SU-DHL-6 (cell line): ENCODE measurements around the gene HIBCH.

Experiments
- EZH2phosphoT487 ChIP-seq: fragments of 200-600 bp; sonication (generic), shearing (Covaris generic); conservative IDR thresholded peaks from 2 replicates; pipeline ENCODE4 v1.6.1; 2018; ENCODE audit warnings: mild to moderate bottlenecking, antibody characterized with exemption, low read length, moderate library complexity, mixed read lengths
- TF ChIP-seq, protein P1 (sequence below): fragments of 200-600 bp; sonication (generic); IDR thresholded peaks from one replicate; pipeline ENCODE4 v1.5.1; 2017; ENCODE audit warnings: antibody characterized with exemption, mild to moderate bottlenecking, low read length, moderate library complexity; ENCODE audit not compliant: insufficient read depth, poor library complexity, severe bottlenecking

DNA sequence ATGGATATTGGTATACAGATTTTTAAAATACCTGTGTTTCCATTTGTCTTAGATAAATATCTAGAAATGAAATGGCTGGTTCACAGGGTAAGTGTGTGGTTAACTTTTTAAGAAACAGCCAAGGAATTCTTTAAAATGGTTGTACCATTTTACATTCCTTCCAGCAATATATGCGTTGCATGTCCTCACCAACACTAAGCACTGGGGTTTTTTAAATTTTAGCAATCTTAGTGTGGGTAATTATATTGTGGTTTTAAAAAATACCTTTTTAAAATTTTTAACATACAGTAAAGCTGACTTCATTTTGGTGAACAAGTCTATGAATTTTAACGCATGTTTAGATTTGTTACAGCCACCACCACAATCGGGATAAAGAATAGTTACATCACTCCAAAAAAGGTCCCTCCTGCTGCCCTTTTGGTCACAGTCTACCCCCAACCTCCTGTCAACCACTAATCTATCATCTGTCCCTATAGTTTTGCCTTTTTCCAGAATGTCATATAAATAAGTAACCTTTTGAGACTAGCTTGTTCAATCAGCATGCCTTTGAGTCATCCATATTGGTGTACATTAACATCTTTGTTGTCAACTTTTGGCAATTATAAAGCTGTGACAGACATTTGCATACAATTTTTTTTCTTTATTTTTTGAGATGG lies 129.0 kb downstream of the HIBCH start:
- TF ChIP-seq, protein P1, sequence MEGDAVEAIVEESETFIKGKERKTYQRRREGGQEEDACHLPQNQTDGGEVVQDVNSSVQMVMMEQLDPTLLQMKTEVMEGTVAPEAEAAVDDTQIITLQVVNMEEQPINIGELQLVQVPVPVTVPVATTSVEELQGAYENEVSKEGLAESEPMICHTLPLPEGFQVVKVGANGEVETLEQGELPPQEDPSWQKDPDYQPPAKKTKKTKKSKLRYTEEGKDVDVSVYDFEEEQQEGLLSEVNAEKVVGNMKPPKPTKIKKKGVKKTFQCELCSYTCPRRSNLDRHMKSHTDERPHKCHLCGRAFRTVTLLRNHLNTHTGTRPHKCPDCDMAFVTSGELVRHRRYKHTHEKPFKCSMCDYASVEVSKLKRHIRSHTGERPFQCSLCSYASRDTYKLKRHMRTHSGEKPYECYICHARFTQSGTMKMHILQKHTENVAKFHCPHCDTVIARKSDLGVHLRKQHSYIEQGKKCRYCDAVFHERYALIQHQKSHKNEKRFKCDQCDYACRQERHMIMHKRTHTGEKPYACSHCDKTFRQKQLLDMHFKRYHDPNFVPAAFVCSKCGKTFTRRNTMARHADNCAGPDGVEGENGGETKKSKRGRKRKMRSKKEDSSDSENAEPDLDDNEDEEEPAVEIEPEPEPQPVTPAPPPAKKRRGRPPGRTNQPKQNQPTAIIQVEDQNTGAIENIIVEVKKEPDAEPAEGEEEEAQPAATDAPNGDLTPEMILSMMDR = no peak
- TF ChIP-seq EZH2phosphoT487 = no peak
